Suprapubic skin (tissue), 4 donors: ENCODE results near the gene C2CD4C. TPM values are rescaled to one million over a fixed set of nuclear protein-coding genes. Genes with fewer than 3 reads are reported as not detected.

ENCODE experiments used
- DNase-seq, 2 donors: peaks; one replicate each; pipeline ENCODE4 v3.0.0-alpha.2; 2019; ENCODE audit warnings: low spot score in 2 of 2
- H3K27ac ChIP-seq: fragments of 200-600 bp; sonication (generic); one replicate; pipeline ENCODE4 v1.5.1; 2019
- H3K27me3 ChIP-seq: fragments of 200-600 bp; sonication (generic); one replicate; pipeline ENCODE4 v1.5.1; 2019
- H3K36me3 ChIP-seq: fragments of 200-600 bp; sonication (generic); one replicate; pipeline ENCODE4 v1.5.1; 2019
- H3K4me1 ChIP-seq: fragments of 200-600 bp; sonication (generic); one replicate; pipeline ENCODE4 v1.5.1; 2019
- H3K4me3 ChIP-seq: fragments of 200-600 bp; sonication (generic); one replicate; pipeline ENCODE4 v1.5.1; 2019; ENCODE audit warnings: mild to moderate bottlenecking
- H3K9me3 ChIP-seq: fragments of 200-600 bp; sonication (generic); one replicate; pipeline ENCODE4 v1.5.1; 2019
- CTCF ChIP-seq, 2 donors: fragments of 200-600 bp in 1 of 2; fragments of 450-650 bp in 1 of 2; sonication (generic) in 1 of 2; IDR thresholded peaks; one replicate each; pipeline ENCODE4 v1.5.1; 2016 to 2019; ENCODE audit warnings: antibody characterized with exemption in 2 of 2, mild to moderate bottlenecking in 1 of 2, moderate library complexity in 1 of 2
- EP300 ChIP-seq: sonication (generic); formaldehyde crosslinking; IDR thresholded peaks from one replicate; pipeline ENCODE4 v1.6.1; 2017; ENCODE audit warnings: antibody characterized with exemption
- POLR2A ChIP-seq, 2 donors: fragments of 450-650 bp; IDR thresholded peaks; one replicate each; pipeline ENCODE4 v1.6.1; 2017; ENCODE audit warnings: antibody characterized with exemption in 2 of 2, mild to moderate bottlenecking in 2 of 2, moderate library complexity in 2 of 2
- POLR2AphosphoS5 ChIP-seq, 3 donors: sonication (generic); formaldehyde crosslinking; IDR thresholded peaks; one replicate each; pipeline ENCODE4 v1.6.1; 2017; ENCODE audit warnings: antibody characterized with exemption in 3 of 3
- WGBS: methylation state at CpG from one replicate; pipeline ENCODE4 v1.1.5; 2018; 5-methylcytosine and 5-hydroxymethylcytosine counted together
- total RNA-seq, 4 donors: library from RNA; depleted of rRNA; stranded (reverse); fragments of >200 nt; gene quantifications; one replicate each; pipeline ENCODE4 v1.1.0, GENCODE V29; 2016

C2CD4C gene
- total RNA-seq, 4 donors from 2014 or later, result 0.13 to 2.3 (median 0.52) TPM

- Histone ChIP-seq H3K27me3 (peaks cover 15% of the 10 kb centered on the region), H3K9me3 (no peaks in the 10 kb centered on the region), H3K36me3 (no peaks in the 10 kb centered on the region), H3K4me1 (no peaks in the 10 kb centered on the region), H3K27ac (no peak overlapping the region), H3K4me3 (no peak overlapping the region)
- no peak for DNase-seq
- 61% methylated on average over 19 of the region's 29 CpGs for WGBS
- TF ChIP-seq CTCF (IDR thresholded peaks at IDR 0.05) (no peak), POLR2AphosphoS5 (IDR thresholded peaks at IDR 0.05) (no peak), POLR2A (IDR thresholded peaks at IDR 0.05) (no peak), EP300 (no peak)
Measured at GRCh38 chr19:438416-438958, 29.5 kb upstream of the C2CD4C start.

- H3K36me3 ChIP-seq, result no peaks in the 10 kb centered on the region
- 87% methylated on average over 22 of the region's 22 CpGs for WGBS
- H3K27me3 ChIP-seq, result peaks cover 15% of the 10 kb centered on the region
Measured at GRCh38 chr19:437041-437440, 28.1 kb upstream of the C2CD4C start.

GRCh38 chr19:436413-436950, 27.5 kb upstream of the C2CD4C start:
- no peak for TF ChIP-seq CTCF (IDR thresholded peaks at IDR 0.05)
- TF ChIP-seq EP300, result no peak
- no peak for TF ChIP-seq POLR2AphosphoS5 (IDR thresholded peaks at IDR 0.05)
- TF ChIP-seq POLR2A (IDR thresholded peaks at IDR 0.05), result no peak
- 90% methylated on average over 10 of the region's 29 CpGs for WGBS
- no peak overlapping the region for H3K4me3 ChIP-seq
- H3K9me3 ChIP-seq, result no peaks in the 10 kb centered on the region
- no peaks in the 10 kb centered on the region for H3K36me3 ChIP-seq
- DNase-seq, result no peak
- peaks cover 15% of the 10 kb centered on the region for H3K27me3 ChIP-seq
- no peak overlapping the region for H3K27ac ChIP-seq
- no peaks in the 10 kb centered on the region for H3K4me1 ChIP-seq

More at GRCh38 chr19:437041-437440, 28.1 kb upstream of the C2CD4C start:
- no peaks in the 10 kb centered on the region for H3K9me3 ChIP-seq
- TF ChIP-seq CTCF (IDR thresholded peaks at IDR 0.05) (no peak), EP300 (no peak), POLR2A (IDR thresholded peaks at IDR 0.05) (no peak), POLR2AphosphoS5 (IDR thresholded peaks at IDR 0.05) (no peak)
- H3K4me3 ChIP-seq, result no peak overlapping the region
- no peaks in the 10 kb centered on the region for H3K4me1 ChIP-seq
- H3K27ac ChIP-seq, result no peak overlapping the region
- DNase-seq, result no peak

GRCh38 chr19:435707-436412, 26.9 kb upstream of the C2CD4C start:
- TF ChIP-seq CTCF (IDR thresholded peaks at IDR 0.05) (no peak), EP300 (no peak), POLR2A (IDR thresholded peaks at IDR 0.05) (no peak)
- Histone ChIP-seq H3K4me1 (no peaks in the 10 kb centered on the region), H3K27ac (no peak overlapping the region), H3K36me3 (no peaks in the 10 kb centered on the region), H3K4me3 (no peak overlapping the region), H3K27me3 (peaks cover 12% of the 10 kb centered on the region), H3K9me3 (no peaks in the 10 kb centered on the region)
- no peak for DNase-seq
- WGBS, result 79% methylated on average over 23 of the region's 33 CpGs

GRCh38 chr19:435056-435706, 26.2 kb upstream of the C2CD4C start:
- H3K4me3 ChIP-seq, result no peak overlapping the region
- no peaks in the 10 kb centered on the region for H3K4me1 ChIP-seq
- no peaks in the 10 kb centered on the region for H3K9me3 ChIP-seq
- DNase-seq, result no peak
- TF ChIP-seq POLR2A (IDR thresholded peaks at IDR 0.05), result no peak
- TF ChIP-seq POLR2AphosphoS5 (IDR thresholded peaks at IDR 0.05), result no peak
- no peak for TF ChIP-seq CTCF (IDR thresholded peaks at IDR 0.05)
- TF ChIP-seq EP300, result no peak
- H3K27ac ChIP-seq, result no peak overlapping the region
- 87% methylated on average over 20 of the region's 26 CpGs for WGBS
- H3K27me3 ChIP-seq, result peaks cover 10% of the 10 kb centered on the region
- no peaks in the 10 kb centered on the region for H3K36me3 ChIP-seq
